ENCODE results near the gene BANF2. TPM values are rescaled to one million over a fixed set of nuclear protein-coding genes. Genes with fewer than 3 reads are reported as not detected.

Gene BANF2
- total and polyA plus RNA-seq, 10 of the 15 experiments (the other 5 are each of a cell fraction or from before 2014, with no cell fraction given), result not detected

DNA sequence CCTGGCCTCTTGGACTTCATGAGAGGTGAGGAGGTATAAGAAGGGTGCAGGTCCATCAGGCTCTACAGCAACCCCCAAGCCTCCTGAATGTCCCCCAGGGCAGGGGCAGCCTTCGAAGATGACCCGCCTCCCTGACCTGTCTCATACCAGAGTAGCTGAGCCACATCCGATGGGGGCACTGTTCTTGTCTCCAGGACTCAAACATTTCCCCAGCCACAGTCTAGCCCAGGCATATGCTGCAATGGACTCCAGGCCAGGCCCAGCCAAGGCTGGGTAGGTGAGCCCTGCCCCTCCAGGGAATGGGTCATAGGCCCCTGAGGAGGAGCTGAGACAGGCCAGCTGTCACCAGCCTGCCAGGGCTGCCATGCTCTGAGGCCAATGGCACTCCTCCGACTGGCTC, 65.3 kb downstream of the BANF2 start (continued):
- TF ChIP-seq BRCA1 (IDR thresholded peaks at IDR 0.05; ENCODE audit: low read depth, low read length), result no peak
- no peak for TF ChIP-seq POU2F2 (IDR thresholded peaks at IDR 0.05; ENCODE audit: borderline replicate concordance, low read depth, low read length)
- no peak for TF ChIP-seq NFXL1 (IDR thresholded peaks at IDR 0.05; ENCODE audit: borderline replicate concordance)
- TF ChIP-seq, protein P1, sequence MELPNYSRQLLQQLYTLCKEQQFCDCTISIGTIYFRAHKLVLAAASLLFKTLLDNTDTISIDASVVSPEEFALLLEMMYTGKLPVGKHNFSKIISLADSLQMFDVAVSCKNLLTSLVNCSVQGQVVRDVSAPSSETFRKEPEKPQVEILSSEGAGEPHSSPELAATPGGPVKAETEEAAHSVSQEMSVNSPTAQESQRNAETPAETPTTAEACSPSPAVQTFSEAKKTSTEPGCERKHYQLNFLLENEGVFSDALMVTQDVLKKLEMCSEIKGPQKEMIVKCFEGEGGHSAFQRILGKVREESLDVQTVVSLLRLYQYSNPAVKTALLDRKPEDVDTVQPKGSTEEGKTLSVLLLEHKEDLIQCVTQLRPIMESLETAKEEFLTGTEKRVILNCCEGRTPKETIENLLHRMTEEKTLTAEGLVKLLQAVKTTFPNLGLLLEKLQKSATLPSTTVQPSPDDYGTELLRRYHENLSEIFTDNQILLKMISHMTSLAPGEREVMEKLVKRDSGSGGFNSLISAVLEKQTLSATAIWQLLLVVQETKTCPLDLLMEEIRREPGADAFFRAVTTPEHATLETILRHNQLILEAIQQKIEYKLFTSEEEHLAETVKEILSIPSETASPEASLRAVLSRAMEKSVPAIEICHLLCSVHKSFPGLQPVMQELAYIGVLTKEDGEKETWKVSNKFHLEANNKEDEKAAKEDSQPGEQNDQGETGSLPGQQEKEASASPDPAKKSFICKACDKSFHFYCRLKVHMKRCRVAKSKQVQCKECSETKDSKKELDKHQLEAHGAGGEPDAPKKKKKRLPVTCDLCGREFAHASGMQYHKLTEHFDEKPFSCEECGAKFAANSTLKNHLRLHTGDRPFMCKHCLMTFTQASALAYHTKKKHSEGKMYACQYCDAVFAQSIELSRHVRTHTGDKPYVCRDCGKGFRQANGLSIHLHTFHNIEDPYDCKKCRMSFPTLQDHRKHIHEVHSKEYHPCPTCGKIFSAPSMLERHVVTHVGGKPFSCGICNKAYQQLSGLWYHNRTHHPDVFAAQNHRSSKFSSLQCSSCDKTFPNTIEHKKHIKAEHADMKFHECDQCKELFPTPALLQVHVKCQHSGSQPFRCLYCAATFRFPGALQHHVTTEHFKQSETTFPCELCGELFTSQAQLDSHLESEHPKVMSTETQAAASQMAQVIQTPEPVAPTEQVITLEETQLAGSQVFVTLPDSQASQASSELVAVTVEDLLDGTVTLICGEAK (IDR thresholded peaks at IDR 0.05; ENCODE audit: borderline replicate concordance), result no peak
- TF ChIP-seq SMC3 (IDR thresholded peaks at IDR 0.05; ENCODE audit: borderline replicate concordance, low read length), result no peak
- TF ChIP-seq RFX5 (IDR thresholded peaks at IDR 0.05; ENCODE audit: low read depth, low read length), result no peak
- no peak for TF ChIP-seq TCF7 (IDR thresholded peaks at IDR 0.05; ENCODE audit: borderline replicate concordance)
- TF ChIP-seq ZNF384 (IDR thresholded peaks at IDR 0.05; ENCODE audit: borderline replicate concordance, low read depth, low read length), result no peak
- no peak for TF ChIP-seq IKZF2 (IDR thresholded peaks at IDR 0.05)
- TF ChIP-seq, protein P2, sequence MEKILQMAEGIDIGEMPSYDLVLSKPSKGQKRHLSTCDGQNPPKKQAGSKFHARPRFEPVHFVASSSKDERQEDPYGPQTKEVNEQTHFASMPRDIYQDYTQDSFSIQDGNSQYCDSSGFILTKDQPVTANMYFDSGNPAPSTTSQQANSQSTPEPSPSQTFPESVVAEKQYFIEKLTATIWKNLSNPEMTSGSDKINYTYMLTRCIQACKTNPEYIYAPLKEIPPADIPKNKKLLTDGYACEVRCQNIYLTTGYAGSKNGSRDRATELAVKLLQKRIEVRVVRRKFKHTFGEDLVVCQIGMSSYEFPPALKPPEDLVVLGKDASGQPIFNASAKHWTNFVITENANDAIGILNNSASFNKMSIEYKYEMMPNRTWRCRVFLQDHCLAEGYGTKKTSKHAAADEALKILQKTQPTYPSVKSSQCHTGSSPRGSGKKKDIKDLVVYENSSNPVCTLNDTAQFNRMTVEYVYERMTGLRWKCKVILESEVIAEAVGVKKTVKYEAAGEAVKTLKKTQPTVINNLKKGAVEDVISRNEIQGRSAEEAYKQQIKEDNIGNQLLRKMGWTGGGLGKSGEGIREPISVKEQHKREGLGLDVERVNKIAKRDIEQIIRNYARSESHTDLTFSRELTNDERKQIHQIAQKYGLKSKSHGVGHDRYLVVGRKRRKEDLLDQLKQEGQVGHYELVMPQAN (conservative IDR thresholded peaks at IDR 0.05), result no peak
- TF ChIP-seq FOS (IDR thresholded peaks at IDR 0.05; ENCODE audit: borderline replicate concordance, extremely low read depth, insufficient read length), result no peak
